Brain microvascular endothelial cell (primary cell): ENCODE results near the gene MSLN.
A peak's percentile ranks its signal among the peaks of the same experiment; 100 is the strongest.

Experiments
- DNase-seq: peaks from one replicate; pipeline ENCODE4 v3.0.0-alpha.2; 2020
- H3K27ac ChIP-seq: fragments of 250-450 bp; sonication (Bioruptor Pico); 2 replicates; pipeline ENCODE4 v1.5.1; 2020; ENCODE audit warnings: mild to moderate bottlenecking, moderate library complexity
- H3K27me3 ChIP-seq: fragments of 250-450 bp; sonication (Bioruptor Pico); replicated peaks from 2 replicates; pipeline ENCODE4 v1.5.1; 2020; ENCODE audit warnings: mild to moderate bottlenecking
- H3K36me3 ChIP-seq: fragments of 250-450 bp; sonication (Bioruptor Pico); replicated peaks from 2 replicates; pipeline ENCODE4 v1.5.1; 2020; ENCODE audit warnings: mild to moderate bottlenecking
- H3K4me3 ChIP-seq: 2 replicates; pipeline ENCODE4 v1.5.1; 2011; ENCODE audit warnings: low read depth, mild to moderate bottlenecking, control low read depth, low read length, moderate library complexity
- in situ Hi-C: cut with HindIII; loops from 2 replicates; pipeline ENCODE4 v1.10.0; 2017; ENCODE audit warnings: low sequenced_read_pairs, low pct_ligation_motif_present
- TF ChIP-seq, protein P1 (sequence below): IDR thresholded peaks from 2 replicates; pipeline ENCODE4 v1.5.1; 2011; ENCODE audit warnings: low read depth, mild to moderate bottlenecking, moderate library complexity, low read length, control low read depth, inconsistent platforms; ENCODE audit errors: missing control alignments

Gene MSLN

GRCh38 chr16:813916-814412, 53.4 kb downstream of the MSLN start:
- Histone ChIP-seq H3K36me3 (no peaks in the 10 kb centered on the region), H3K4me3 (no peak overlapping the region), H3K27me3 (peaks cover 20% of the 10 kb centered on the region), H3K27ac (no peak overlapping the region)
- no peak for DNase-seq
- in situ Hi-C loops: no loop called here
- TF ChIP-seq, protein P1, sequence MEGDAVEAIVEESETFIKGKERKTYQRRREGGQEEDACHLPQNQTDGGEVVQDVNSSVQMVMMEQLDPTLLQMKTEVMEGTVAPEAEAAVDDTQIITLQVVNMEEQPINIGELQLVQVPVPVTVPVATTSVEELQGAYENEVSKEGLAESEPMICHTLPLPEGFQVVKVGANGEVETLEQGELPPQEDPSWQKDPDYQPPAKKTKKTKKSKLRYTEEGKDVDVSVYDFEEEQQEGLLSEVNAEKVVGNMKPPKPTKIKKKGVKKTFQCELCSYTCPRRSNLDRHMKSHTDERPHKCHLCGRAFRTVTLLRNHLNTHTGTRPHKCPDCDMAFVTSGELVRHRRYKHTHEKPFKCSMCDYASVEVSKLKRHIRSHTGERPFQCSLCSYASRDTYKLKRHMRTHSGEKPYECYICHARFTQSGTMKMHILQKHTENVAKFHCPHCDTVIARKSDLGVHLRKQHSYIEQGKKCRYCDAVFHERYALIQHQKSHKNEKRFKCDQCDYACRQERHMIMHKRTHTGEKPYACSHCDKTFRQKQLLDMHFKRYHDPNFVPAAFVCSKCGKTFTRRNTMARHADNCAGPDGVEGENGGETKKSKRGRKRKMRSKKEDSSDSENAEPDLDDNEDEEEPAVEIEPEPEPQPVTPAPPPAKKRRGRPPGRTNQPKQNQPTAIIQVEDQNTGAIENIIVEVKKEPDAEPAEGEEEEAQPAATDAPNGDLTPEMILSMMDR: no peak

DNA sequence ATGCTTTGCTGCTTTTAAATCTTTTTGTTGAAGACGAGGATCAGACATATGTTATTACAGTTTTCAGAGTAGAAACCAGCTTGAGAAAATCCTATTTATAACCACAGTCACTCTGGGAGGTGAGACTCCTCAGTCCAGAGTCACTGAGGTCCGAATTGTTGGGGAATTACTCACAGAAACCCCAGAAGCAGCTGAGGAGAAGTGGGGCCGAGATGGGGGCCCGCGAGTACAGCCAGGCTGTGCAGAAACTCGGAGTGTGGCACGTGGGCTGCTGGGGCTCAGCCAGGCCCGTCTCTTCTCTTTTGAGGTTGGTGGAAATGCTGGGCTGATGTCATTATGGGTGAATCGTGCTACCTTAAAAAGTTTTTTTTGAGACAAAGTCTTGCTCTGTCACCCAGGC, 54.4 kb downstream of the MSLN start:
- Histone ChIP-seq H3K4me3 (no peak overlapping the region), H3K27ac (no peak overlapping the region), H3K36me3 (no peaks in the 10 kb centered on the region), H3K27me3 (peaks cover 20% of the 10 kb centered on the region)
- TF ChIP-seq, protein P1: no peak
- in situ Hi-C loops: no loop called here
- DNase-seq: peak; percentile 28

DNA sequence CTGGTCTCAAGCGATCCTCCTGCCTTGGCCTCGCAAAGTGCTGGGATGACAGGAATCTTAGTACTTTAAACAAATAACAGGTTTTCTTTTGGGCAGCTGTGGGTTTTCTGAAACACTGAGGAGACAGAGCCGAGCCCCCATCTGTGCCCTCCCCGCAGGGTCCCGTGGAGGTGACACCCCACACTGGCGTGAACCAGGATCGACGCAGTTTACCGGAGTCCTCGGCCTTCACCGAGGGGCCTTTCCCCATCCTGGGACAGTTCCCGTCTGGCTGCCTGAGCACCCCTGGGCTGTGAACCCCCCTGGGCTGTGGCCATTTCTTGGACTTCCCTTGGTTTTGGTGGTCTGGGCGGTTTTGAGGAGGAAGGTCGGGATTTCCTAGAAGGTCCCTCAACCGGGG, 55.3 kb downstream of the MSLN start:
- H3K27ac ChIP-seq: no peak overlapping the region
- H3K4me3 ChIP-seq: no peak overlapping the region
- no peak for DNase-seq
- H3K27me3 ChIP-seq: peaks cover 20% of the 10 kb centered on the region
- in situ Hi-C loops: no loop called here
- no peaks in the 10 kb centered on the region for H3K36me3 ChIP-seq
- TF ChIP-seq, protein P1: no peak

- no peak overlapping the region for H3K4me3 ChIP-seq
- DNase-seq: no peak
- no peak overlapping the region for H3K27ac ChIP-seq
- in situ Hi-C loops: no loop called here
- H3K36me3 ChIP-seq: no peaks in the 10 kb centered on the region
- TF ChIP-seq, protein P1: no peak
- peaks cover 18% of the 10 kb centered on the region for H3K27me3 ChIP-seq
Observed at GRCh38 chr16:817001-817906, 56.7 kb downstream of the MSLN start.

GRCh38 chr16:818132-818531, 57.6 kb downstream of the MSLN start:
- Histone ChIP-seq H3K36me3 (no peaks in the 10 kb centered on the region), H3K27ac (no peak overlapping the region), H3K4me3 (no peak overlapping the region), H3K27me3 (peaks cover 15% of the 10 kb centered on the region)
- in situ Hi-C loops: no loop called here
- no peak for DNase-seq
- TF ChIP-seq, protein P1: no peak
